ENCODE measurements around the gene CDC42EP1.
"Not testable (repeated sequence)": the region's sequence is repeated elsewhere in the genome, so short reads cannot be mapped to it uniquely, and the experiment has no call there.

CDC42EP1 gene

GRCh38 chr22:37535159-37535558 is 25.1 kb upstream of the CDC42EP1 start:
- DNase-seq: no peak

GRCh38 chr22:37538590-37539357 is 21.5 kb upstream of the CDC42EP1 start:
- DNase-seq: peak; percentile 90 to 93

- DNase-seq: not testable (repeated sequence)
Measured at GRCh38 chr22:37539790-37540189, 20.5 kb upstream of the CDC42EP1 start.

GRCh38 chr22:37542416-37542815 is 17.9 kb upstream of the CDC42EP1 start:
- DNase-seq: not testable (repeated sequence)

- DNase-seq: no peak
Measured at GRCh38 chr22:37542959-37543358, 17.3 kb upstream of the CDC42EP1 start.

- peak; percentile 54 to 57 for DNase-seq
Measured at GRCh38 chr22:37544955-37545702, 15.2 kb upstream of the CDC42EP1 start.

GRCh38 chr22:37545703-37546436 is 14.4 kb upstream of the CDC42EP1 start:
- no peak for DNase-seq

- no peak for DNase-seq
Measured at GRCh38 chr22:37546437-37547250, 13.6 kb upstream of the CDC42EP1 start.

- no peak for DNase-seq
Measured at GRCh38 chr22:37547251-37547741, 13.0 kb upstream of the CDC42EP1 start.

GRCh38 chr22:37549704-37550059 is 10.6 kb upstream of the CDC42EP1 start:
- DNase-seq: no peak

- not testable (repeated sequence) for DNase-seq
Measured at GRCh38 chr22:37550921-37551320, 9.4 kb upstream of the CDC42EP1 start.

GRCh38 chr22:37551981-37552380 is 8.3 kb upstream of the CDC42EP1 start:
- no peak for DNase-seq

- DNase-seq: no peak
Measured at GRCh38 chr22:37552524-37553163, 7.6 kb upstream of the CDC42EP1 start.

- no peak for DNase-seq
Measured at GRCh38 chr22:37553725-37554124, 6.6 kb upstream of the CDC42EP1 start.

GRCh38 chr22:37555029-37555428 is 5.3 kb upstream of the CDC42EP1 start:
- no peak for DNase-seq

GRCh38 chr22:37556710-37557109 is 3.6 kb upstream of the CDC42EP1 start:
- DNase-seq: no peak

- DNase-seq: no peak
Measured at GRCh38 chr22:37557321-37558001, 2.8 kb upstream of the CDC42EP1 start.

- no peak for DNase-seq
Measured at GRCh38 chr22:37558815-37559214, 1.5 kb upstream of the CDC42EP1 start.

- DNase-seq: no peak
Measured at GRCh38 chr22:37559521-37559900, 769 bp upstream of the CDC42EP1 start.

GRCh38 chr22:37560608-37561211 is 430 bp downstream of the CDC42EP1 start:
- no peak for DNase-seq
